ENCODE measurements around the gene GNMT.

GRCh38 chr6:42966571-42966970 is 6.0 kb downstream of the GNMT start:
- TF ChIP-seq POLR2AphosphoS5 (IDR thresholded peaks at IDR 0.05; ENCODE audit: low read depth, low read length) (no peak), REST (IDR thresholded peaks at IDR 0.05; ENCODE audit: low read depth, low read length) (no peak)

Measured in SK-N-SH (cell line).